HG03196 (cell line): ENCODE results near the gene SLC2A3.
A peak's percentile ranks its signal among the peaks of the same experiment; 100 is the strongest.
"Not testable (repeated sequence)": the region's sequence is repeated elsewhere in the genome, so short reads cannot be mapped to it uniquely, and the experiment has no call there.

Source experiments
- ATAC-seq: cut with Tn5 transposase; IDR thresholded peaks from one replicate; pipeline ENCODE4 v1.9.1; 2021; ENCODE audit not compliant: unreplicated experiment

Gene SLC2A3

DNA sequence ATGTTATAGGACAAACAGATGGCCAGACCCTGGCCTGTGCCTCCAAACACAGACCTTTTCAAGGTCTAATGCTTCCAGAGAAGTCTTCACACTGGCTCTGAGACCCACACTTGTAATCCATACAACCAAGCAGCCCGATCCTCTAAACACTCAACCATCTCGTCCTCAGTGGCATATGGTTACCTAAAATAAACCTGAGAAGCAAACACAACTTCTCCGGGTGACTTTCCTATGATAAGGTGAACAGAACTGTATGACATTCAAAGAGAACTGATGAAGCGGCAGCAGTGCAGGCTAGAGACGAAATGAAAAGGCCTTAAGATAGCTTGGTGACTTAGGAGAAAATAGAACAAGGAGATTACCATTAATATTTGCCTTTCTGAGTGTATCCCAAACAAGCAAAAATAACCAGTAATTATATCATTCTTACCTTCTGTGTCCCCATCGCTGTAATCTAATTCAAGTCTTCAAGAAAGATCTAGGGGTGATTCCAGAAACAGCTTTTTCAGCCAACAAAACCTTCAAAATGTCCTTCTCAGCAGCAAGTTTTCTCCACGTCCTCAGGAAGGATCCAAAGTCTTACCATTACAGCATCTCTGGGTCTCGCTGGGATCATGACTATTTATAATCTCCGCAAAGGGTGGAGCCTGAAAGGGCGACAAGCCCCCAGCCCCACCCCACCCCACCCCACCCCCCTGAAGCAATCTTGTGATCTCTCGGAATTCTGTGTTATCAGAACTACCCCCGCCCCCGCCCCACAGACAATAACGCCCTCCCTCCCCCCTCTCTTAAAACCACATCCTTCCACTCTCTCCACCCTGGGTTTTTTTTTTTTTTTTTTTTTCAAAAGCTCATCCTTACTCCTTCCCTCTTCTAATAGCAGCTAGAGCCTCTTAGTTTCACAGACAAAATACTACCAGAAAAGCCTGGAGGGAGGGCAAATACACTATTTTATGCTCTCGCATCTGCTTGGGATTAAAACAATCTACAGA lies at the start of gene SLC2A3:
Gene SLC2A3, minus strand, starts transcription at position 598 of the 992 bp plus-strand sequence. Its CDS starts 153 bp downstream, at position 445.
- ATAC-seq: peak; percentile 44

DNA sequence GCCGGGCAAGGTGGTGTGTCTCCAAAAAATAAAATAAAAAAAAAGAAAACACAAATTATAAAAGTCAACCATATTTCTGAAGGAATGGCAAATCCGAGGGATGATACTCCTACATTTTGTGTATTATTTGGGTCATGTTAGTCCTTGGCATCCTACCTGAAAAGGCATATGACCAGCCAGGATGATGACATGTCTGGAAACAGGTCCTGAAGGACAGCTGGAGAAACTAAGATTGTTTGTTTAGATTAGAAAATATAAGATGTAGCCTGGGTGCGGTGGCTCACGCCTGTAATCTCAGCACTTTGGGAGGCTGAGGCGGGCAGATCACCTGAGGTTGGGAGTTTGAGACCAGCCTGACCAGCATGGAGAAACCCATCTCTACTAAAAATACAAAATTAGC lies 48.9 kb upstream of the SLC2A3 start:
- ATAC-seq: no peak

DNA sequence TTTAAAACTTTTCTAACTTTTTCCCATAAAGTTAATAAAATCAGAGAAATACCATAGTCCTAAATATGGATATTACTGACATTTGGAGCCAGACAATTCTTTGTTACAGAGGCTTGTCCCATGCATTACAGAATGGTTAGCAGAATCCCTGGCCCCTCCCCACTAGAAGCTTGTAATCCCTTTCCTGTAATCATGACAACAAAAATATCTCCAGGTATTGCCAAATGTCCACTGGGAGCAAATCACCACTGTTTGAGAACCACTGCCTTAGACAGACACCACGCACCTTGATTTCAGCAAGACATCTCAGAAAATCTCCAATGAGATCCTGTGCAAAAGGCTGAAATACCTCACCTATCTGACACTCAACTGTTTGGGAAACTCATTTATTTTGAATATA lies 47.5 kb upstream of the SLC2A3 start:
- not testable (repeated sequence) for ATAC-seq

DNA sequence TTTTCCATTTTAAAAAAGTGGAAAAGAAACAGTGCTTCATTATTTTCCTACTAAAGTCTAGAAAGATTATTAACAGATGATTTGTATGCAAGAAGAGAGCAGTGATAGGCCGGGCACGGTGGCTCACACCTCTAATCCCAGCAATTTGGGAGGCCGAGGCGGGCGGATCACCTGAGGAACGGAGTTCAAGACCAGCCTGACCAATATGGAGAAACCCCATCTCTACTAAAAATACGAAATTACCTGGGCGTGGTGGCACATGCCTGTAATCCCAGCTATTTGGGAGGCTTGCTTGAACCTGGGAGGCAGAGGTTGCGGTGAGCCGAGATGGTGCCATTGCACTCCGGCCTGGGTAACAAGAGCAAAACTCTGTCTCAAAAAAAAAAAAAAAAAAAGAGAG lies 47.0 kb upstream of the SLC2A3 start:
- not testable (repeated sequence) for ATAC-seq

DNA sequence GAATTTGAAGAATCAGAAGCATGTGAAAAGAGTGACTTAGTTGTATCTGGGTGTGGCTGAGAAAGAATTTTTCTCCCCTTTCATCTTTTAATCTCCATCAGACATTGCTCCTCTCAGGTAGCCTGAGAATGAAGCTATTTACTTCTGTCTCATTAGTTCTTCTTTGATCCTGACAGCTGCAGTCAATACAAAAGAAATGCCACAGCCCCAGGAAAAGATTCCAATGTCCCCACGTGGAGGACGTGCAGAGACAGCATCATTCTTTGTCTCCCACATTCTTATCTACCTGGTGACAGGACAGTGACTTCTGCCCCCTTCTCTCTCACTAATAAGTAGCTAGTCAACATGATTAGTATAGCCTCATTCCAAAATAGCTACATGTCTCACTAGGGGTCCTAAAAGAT lies 46.3 kb upstream of the SLC2A3 start:
- not testable (repeated sequence) for ATAC-seq

DNA sequence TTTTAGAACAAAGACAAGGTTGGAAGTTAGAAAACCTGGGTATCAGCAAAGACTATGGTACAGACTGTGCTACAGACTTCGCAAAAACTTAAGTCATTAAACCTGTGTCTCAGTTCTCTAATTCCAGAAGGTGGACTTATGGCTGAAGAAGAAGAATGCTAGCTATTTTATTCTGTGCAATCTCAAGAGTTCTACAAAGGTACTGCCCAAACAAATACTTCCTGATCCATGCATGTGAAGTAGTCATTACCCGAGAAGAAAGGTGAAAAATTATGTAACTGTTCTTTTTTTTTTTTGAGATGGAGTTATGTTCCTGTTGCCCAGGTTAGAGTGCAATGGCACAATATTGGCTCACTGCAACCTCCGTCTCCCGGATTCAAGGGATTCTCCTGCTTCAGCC lies 45.5 kb upstream of the SLC2A3 start:
- ATAC-seq: no peak

DNA sequence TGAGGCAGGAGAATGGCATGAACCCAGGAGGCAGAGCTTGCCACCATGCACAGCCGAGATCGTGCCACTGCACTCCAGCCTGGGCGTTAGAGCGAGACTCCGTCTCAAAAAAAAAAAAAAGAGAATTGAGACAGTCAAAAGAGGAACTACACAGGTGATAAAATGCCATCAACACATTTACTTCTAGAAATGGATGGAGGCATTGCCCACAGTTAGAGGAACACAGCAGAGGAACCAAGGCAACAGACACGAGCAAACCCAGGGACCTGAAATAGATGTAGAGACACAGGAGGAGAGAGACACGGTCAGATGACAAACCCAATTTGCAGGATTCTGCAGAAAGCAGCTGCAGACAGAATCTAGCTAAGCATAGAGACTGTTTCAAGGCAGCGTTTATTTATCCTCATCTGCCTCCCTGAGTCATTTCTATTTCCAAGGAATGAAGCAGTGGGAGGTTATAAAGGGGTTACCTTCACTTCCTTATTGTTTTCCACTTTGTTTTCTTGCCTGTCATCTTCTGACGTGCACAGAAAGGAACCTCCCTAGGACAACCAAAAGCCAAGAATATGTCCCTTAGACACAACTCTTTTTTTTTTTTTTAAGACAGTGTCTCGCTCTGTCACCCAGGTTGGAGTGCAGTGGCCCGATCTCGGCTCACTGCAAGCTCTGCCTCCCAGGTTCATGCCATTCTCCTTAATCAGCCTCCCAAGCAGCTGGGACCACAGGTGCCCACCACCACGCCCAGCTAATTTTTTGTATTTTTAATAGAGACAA lies 41.6 kb upstream of the SLC2A3 start:
- peak; percentile 73 for ATAC-seq

DNA sequence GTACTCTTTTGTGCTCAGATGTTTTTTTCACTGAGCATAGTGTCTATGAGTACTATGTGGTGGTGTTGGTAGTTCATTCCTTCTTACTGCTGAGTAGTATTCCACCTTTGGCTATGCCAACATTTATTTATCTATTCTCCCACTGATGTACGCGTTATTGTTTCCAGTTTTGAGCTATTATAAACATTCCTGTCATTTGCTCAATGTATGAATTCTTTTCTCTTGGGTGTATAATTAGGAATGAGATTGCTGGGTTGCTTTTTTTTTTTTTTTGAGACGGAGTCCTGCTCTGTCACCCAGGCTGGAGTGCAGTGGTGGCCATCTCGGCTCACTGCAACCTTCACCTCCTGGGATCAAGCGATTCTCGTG lies 37.5 kb upstream of the SLC2A3 start:
- no peak for ATAC-seq

DNA sequence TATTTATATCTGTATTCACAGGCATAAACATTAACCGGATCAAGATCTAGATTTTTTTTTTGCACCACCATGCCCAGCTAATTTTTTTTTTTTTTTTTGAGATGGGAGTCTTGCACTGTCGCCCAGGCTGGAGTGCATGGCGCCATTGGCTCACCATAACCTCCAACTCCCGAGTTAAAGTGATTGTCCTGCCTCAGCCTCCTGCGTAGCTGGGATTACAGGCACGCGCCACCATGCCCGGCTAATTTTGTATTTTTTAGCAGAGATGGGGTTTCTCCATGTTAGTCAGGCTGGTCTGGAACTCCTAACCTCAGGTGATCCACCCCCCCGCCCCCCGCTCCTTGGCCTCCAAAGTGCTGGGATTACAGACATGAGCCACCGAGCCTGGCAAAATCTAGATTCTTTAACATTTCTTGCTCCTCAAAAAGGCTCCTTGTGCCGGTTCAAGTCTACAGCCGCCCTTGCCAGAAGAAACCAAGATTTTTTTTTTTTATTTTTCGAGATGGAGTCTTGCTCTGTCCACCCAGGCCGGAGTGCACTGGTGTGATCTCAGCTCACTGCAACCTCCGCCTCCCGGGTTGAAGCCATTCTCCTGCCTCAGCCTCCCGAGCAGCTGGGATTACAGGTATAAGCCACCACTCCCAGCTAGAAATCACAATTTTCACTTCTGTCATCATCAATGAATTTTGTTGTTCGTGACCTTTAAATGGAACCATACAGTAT lies 36.9 kb upstream of the SLC2A3 start:
- no peak for ATAC-seq

DNA sequence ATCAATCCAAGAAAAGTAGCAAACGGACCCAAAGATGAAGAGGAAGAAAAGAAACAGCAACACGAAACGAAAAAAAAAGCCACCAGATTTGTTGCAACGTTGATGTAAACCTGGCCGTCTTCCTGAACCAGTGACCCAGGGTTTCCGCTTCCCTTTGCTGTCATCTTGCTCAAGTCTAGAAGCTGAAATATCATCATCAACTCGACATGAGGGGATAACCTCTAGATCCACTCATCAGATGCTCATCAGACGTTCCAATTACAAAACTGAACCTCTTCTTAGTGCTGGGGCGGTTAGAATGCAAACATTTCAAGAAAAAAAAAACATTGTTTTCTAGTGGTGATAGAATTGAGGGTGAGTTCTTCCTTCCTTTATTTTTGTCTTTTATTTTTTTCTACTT lies 36.3 kb upstream of the SLC2A3 start:
- not testable (repeated sequence) for ATAC-seq

DNA sequence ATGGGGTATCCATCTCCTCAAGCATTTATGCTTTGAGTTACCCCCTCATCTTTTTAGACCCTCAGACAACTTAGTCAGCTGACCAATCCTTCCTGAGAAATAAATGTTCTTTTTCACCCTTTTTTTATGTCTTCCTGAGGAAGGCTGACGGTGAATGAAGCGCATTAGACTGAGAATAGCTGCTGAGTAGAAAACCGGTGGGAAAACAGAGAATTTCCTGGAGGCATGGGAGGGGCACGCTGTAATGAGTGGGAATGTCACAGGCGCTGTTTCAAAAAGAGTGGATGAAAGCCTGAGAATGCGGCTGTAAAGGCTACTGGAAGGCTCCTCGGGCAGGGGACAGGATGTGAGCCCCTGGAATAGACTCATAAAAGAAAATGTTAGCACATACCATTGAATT lies 35.8 kb upstream of the SLC2A3 start:
- ATAC-seq: not testable (repeated sequence)

DNA sequence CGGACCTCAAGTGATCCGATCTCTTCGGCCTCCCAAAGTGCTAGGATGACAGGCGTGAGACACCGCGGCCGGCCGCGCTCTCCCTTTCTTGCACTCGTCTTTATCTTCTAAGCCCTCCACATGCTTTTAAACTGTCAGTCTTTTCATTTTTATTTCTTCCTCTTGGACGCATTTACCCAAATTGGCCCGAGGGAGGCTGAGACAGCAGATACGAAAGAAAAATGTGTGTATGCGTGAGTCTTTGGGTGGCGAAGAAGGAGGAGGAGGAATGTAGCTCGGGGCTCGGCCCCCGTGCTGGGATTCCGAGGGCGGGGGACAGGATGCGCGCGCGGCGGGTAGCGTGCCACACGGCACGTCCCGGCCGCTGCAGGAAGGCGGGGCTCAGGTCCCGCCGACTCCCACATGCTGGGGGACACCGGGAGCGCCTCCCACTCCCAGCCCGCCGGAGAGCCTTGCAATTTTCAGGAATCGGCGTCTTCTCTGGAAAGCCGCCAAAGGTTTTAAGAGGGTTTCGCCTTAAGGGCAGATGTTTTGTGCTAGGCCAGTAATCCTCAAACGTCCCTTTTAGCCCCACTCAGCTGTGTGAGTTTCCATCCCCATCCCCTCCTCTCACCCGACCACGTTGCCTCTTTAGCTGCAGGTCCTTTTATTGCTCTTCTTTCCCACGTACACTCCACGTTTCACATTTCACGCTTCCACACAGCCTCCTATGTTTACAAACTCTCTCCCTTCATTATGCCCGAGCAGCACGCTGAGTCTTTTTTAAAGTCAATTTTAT lies 34.7 kb upstream of the SLC2A3 start:
- ATAC-seq: peak; percentile 92

DNA sequence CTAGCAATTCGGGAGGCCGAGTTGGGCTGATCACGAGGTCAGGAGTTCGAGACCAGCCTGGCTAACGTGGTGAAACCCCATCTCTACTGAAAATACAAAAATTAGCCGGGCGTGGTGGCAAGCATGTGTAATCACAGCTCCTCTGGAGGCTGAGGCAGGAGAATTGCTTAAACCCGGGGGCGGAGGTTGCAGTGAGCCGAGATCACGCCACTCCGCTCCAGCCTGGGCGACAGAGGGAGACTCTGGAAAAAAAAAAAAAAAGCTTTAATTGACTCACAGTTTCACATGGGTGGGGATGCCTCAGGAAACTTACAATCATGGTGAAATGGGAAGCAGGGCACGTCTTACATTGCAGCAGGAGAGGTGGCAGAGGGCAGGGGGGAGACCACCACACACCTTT lies 30.6 kb upstream of the SLC2A3 start:
- ATAC-seq: no peak

DNA sequence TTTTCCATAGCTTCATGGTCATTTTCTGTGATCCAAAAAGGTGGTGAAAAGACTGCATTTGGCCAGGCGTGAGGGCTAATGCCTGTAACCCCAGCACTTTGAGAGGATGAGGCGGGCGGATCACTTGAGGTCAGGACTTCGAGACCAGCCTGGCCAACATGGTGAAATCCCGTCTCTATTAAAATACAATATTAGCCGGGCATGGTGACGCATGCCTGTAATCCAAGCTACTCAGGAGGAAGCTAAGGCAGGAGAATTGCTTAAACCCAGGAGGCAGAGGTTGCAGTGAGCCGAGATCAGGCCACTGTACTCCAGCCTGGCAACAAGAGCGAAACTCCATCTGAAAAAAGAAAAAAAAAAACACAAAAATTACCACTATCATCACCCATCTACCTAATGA lies 28.7 kb upstream of the SLC2A3 start:
- ATAC-seq: not testable (repeated sequence)

DNA sequence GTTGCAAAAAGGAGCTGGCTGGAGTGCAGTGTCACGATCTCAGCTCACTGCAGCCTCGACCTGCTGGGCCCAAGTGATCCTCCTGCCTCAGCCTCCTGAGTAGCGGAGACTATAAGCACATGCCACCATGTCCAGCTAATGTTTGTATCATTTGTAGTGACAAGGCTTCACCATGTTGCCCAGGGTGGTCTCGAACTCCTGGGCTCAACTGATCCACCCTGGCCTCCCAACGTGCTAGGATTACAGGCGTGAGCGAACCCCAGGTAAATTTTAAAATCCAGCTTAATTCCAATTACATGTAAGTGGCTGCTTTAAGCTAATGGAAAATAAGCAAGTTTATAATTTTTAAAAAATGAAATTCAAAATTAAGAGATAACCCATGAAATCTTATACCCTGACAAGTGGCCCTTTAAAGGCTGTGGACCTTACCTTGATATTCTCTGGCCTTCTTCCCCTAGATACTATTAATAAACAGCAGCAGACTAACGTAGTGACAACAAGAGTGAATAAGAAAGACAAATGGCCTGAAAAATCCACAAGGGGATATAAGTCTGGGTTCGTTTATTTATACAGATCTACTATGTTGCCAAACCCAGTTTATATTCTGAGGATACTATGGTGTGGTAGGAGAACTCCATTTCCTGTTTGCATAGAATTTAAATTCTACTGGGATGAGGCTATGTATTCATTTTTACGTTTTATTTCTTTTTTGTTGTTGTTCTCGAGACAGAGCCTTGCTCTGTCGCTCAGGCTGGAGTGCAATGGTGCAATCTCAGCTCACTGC lies 25.6 kb upstream of the SLC2A3 start:
- ATAC-seq: no peak

DNA sequence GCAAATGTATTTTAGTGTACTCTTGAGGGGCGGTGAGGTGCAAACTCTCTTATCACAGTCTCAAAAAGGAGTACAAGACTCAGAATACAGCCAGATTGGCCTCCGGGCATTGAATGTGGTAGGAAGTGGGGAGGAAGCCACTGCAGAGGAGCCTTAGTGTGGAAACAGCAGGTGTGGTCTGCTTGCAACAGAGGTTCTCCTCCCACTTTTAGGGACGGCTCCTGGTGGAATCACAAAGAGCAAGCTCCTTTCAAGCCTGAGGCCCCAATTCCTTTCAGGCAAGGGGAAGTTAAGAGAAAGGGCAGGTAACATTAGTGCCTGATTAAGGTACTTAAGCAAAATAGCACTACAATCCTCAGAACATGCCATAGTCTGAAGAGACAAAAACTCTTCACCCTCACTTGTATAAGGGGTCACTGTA lies 23.7 kb upstream of the SLC2A3 start:
- ATAC-seq: peak; percentile 42

DNA sequence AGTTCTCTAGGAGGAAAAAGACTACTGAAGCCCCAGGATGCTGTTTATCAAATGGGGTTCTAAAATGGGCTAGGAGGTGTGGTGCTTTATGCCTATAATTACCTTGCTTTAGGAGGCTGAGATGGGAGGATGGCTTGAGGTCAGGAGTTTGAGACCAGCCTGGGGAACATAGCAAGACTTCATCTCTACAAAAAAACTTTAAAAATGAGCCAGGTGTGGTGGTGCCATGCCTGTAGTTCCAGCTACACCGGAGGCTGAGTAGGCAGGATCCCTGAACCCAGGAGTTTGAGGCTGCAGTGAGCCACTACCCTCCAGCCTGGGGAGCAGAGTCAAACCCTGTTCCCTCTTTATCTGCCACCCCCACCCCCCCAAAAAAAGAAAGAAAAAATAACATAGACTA lies 23.3 kb upstream of the SLC2A3 start:
- no peak for ATAC-seq

DNA sequence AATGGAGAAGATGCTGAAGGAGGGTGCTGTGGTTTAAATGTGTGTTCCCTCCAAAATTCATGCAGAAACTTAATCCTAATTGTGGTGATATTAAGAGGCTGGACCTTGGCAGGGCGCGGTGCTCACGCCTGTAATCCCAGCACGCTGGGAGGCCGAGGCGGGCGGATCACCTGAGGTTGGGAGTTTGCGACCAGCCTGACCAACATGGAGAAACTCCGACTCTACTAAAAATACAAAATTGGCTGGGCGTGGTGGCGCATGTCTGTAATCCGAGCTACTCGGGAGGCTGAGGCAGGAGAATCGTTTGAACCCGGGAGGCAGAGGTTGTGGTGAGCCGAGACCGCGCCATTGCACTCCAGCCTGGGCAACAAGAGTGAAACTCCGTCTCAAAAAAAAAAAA lies 18.9 kb upstream of the SLC2A3 start:
- not testable (repeated sequence) for ATAC-seq

DNA sequence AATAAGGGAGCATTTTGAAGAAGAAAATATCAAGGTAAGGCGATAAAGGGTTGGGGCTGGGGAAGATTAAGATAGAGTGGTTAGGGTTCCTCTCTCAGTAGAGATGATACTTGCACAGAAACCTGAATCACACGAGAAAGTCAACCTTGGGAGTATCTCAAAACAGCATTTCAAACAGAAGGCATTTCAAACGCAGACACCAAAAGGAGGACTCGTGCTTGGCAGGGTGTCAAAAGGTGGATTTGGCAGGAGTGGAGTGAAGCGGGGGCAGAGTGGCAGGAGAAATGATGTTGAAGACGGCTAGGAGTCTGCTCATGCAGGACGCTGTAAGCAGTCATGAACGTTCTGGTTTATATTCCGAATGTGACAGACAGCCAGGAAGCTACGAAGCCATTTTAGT lies 18.4 kb upstream of the SLC2A3 start:
- not testable (repeated sequence) for ATAC-seq

DNA sequence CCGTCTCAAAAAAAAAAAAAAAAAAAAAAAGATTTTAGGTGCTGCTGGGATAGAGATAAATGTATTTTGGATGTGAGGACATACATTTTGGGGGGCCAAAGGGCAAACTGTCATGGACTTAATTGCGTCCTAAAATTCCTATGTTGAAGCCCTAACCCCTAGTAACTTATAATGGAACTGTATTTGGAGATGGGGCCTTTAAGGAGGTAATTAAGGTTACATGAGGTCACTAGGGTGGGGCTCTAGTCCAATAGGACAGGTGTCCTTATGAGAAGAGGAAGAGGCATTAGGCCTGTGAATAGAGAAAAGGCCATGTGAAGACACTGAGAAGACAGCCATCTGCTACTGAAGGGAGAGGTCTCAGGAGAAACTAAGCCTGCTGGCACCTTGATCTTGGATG lies 17.9 kb upstream of the SLC2A3 start:
- not testable (repeated sequence) for ATAC-seq
